ENCODE data around the gene FUT1.

GRCh38 chr19:48742096-48742495, 10.3 kb downstream of the FUT1 start:
- TF ChIP-seq POLR2A (IDR thresholded peaks at IDR 0.05; ENCODE audit: borderline replicate concordance, extremely low read depth, insufficient read depth, insufficient read length) (no peak), CTCF (IDR thresholded peaks at IDR 0.05 in 2 of 3, conservative IDR thresholded peaks at IDR 0.05 in 1 of 3; ENCODE audit: borderline replicate concordance in 1 of 3, insufficient read depth in 1 of 3, low read depth in 2 of 3, low read length in 2 of 3) (no peak)

All from HCT116 (cell line).